ENCODE results near the gene PIK3R2. TPM values are rescaled to one million over a fixed set of nuclear protein-coding genes. Genes with fewer than 3 reads are reported as not detected.

Gene PIK3R2
- total RNA-seq, 1 experiment from 2014 or later, result 42.8 TPM

DNA sequence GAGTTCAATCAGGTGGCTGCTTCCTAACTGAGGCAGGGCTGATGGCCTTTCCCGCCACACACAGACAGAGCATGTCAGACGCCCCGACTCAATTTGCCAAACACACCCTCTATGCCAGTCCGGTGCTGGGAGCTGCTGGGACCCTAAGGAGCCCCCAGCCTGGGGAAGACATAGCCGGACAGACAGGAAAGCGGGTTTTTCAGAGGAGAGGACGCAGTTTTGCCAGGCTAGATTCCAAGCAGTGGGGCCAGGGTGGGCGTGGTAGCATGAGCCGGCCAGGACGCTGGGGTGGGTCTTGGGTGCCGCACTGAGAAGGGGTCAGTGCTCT, 35.6 kb upstream of the PIK3R2 start:
- DNase-seq, result no peak
- H3K4ac ChIP-seq (ENCODE audit: low read depth, low read length), result no peak overlapping the region
- peak overlapping the region; percentile 55 to 82 for H3K4me3 Mint-ChIP-seq
- peaks cover 3% of the 10 kb centered on the region for H3K23me2 ChIP-seq (ENCODE audit: insufficient read length, low read depth, low read length, poor library complexity, severe bottlenecking)
- no peak overlapping the region for H2BK15ac ChIP-seq (ENCODE audit: low read depth, low read length)
- no peaks in the 10 kb centered on the region; the same call in 1 of the 2 replicates for H3K4me1 ChIP-seq (ENCODE audit: insufficient read depth, low read length)
- peaks cover 26 to 31% of the 10 kb centered on the region in 2 experiments for H3K4me1 Mint-ChIP-seq
- no peak overlapping the region for H2BK20ac ChIP-seq (ENCODE audit: low read depth, low read length, poor library complexity, severe bottlenecking)
- WGBS (ENCODE audit: extremely low coverage, insufficient read length, low lambda C conversion rate), result no CpG with 5 or more reads among the region's 11 CpGs
- H2BK12ac ChIP-seq (ENCODE audit: insufficient read length, low read depth, low read length), result no peak overlapping the region
- no peak overlapping the region for H2BK120ac ChIP-seq (ENCODE audit: low read depth, low read length, poor library complexity, severe bottlenecking)
- no peak overlapping the region for H3T11ph ChIP-seq (ENCODE audit: low read length)
- no peak overlapping the region for H4K5ac ChIP-seq (ENCODE audit: insufficient read length, low read depth, low read length)
- peaks cover 4% of the 10 kb centered on the region; the same call in 1 of the 2 replicates for H3K27me3 Mint-ChIP-seq (ENCODE audit: low read depth)
- no peak overlapping the region for H3K4me2 ChIP-seq (ENCODE audit: insufficient read depth, insufficient read length, low read length)
- no peak overlapping the region for H3K56ac ChIP-seq (ENCODE audit: insufficient read length, low read depth, low read length)
- peak overlapping the region; percentile 53 to 95 (median 86); a peak in 5 of 7 replicates for H3K27ac Mint-ChIP-seq
- H4K91ac ChIP-seq (ENCODE audit: insufficient read length, low read depth, low read length), result no peak overlapping the region
- no peak overlapping the region for H3K27ac ChIP-seq (ENCODE audit: insufficient read length, low read depth, low read length)
- no peak for TF ChIP-seq CTCF (conservative IDR thresholded peaks at IDR 0.05)
- H3K27me3 ChIP-seq (ENCODE audit: insufficient read depth, low read length), result no peaks in the 10 kb centered on the region
- no peaks in the 10 kb centered on the region for H3K79me1 ChIP-seq (ENCODE audit: insufficient read depth, low read depth, low read length, poor library complexity, severe bottlenecking)
- H3K9ac ChIP-seq (ENCODE audit: extremely low read depth, insufficient read length, low read length), result no peak overlapping the region
- H3K9me3 Mint-ChIP-seq, result no peaks in the 10 kb centered on the region; a peak in 1 of 5 replicates
- H4K8ac ChIP-seq (replicated peaks; ENCODE audit: insufficient read length, low read depth, low read length), result no peak overlapping the region
- H2AFZ ChIP-seq (ENCODE audit: low read length), result no peak overlapping the region
- no peaks in the 10 kb centered on the region for H3K9me3 ChIP-seq (ENCODE audit: control insufficient read depth, low read depth, low read length)
- no peaks in the 10 kb centered on the region for H3K36me3 Mint-ChIP-seq (ENCODE audit: insufficient read depth in 1 of 3, low read depth in 3 of 3)
- H4K20me1 ChIP-seq (ENCODE audit: control insufficient read depth, insufficient read depth, insufficient read length), result peaks cover 4% of the 10 kb centered on the region
- H2AK5ac ChIP-seq (ENCODE audit: insufficient read length, low read length), result no peak overlapping the region
- peak overlapping the region; percentile 31 for H3K18ac ChIP-seq (ENCODE audit: insufficient read length, low read depth, low read length)
- no peak overlapping the region for H3K23ac ChIP-seq (ENCODE audit: insufficient read length, low read depth, low read length)
- no peak overlapping the region for H2BK5ac ChIP-seq (ENCODE audit: insufficient read length, low read length)
- no peaks in the 10 kb centered on the region for H3K79me2 ChIP-seq (ENCODE audit: insufficient read depth, low read length)
- peak overlapping the region; percentile 10; the same call in 1 of the 2 replicates for H3K14ac ChIP-seq (ENCODE audit: insufficient read depth, low read length)

Data from H9 (cell line).